Ammon's horn (tissue), 1 donor: ENCODE results near the gene CPXM1.

ENCODE experiments used
- DNase-seq: peaks from one replicate; pipeline ENCODE4 v3.0.0-alpha.2; 2016; ENCODE audit warnings: low spot score

Gene CPXM1

GRCh38 chr20:2748551-2749342 is 51.7 kb downstream of the CPXM1 start:
- no peak for DNase-seq

DNA sequence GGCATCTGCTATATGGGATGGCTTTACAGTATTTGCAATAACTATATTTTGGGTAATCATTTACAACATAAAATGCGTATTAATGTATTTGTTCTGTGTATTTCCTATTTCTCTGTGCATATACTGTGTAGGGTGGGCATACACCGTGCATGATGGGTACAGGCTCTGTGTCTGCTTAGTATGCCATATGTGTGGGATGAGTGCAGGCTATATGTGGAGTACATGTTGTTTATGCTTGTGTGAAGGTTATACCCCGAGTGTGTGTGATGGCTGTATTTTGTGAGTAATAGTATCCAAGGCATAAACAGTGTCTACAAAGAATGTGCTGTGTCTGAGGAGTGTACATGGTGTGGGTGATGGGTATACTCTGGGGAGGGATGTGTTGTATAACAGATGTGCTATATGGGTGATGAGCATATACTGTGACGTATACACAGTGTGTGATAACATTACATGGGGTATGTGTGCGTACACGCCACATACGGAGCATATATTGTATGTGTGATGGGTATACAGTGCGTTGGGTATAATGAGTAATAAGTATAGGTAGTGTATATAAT is 52.7 kb downstream of the CPXM1 start:
- no peak for DNase-seq

DNA sequence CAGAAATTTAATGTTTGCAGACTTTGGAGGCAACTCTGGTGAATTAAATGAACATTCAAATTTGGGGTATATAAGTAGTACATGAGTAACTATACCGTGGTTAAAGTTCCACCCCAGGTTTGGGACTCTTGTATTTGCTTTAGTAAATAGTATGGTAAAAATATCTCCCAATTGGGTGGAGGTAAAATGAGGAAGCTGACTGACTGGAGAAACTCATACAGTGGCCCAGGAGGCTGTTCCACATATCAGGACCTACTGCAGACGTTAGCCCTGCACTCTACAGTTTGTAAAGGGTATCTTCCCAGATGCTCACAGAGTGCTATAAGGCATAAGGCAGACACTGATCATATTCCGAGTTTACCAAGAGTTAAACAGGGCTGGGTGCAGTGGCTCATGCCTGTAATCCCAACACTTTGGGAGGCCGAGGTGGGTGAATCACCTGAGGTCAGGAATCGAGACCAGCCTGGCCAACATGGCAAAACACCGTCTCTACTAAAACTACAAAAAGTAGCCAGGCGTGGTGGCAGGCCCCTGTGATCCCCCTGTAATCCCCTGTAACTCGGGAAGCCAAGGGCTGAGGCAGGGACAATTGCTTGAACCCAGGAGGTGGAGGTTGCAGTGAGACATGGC is 53.7 kb downstream of the CPXM1 start:
- no peak for DNase-seq

DNA sequence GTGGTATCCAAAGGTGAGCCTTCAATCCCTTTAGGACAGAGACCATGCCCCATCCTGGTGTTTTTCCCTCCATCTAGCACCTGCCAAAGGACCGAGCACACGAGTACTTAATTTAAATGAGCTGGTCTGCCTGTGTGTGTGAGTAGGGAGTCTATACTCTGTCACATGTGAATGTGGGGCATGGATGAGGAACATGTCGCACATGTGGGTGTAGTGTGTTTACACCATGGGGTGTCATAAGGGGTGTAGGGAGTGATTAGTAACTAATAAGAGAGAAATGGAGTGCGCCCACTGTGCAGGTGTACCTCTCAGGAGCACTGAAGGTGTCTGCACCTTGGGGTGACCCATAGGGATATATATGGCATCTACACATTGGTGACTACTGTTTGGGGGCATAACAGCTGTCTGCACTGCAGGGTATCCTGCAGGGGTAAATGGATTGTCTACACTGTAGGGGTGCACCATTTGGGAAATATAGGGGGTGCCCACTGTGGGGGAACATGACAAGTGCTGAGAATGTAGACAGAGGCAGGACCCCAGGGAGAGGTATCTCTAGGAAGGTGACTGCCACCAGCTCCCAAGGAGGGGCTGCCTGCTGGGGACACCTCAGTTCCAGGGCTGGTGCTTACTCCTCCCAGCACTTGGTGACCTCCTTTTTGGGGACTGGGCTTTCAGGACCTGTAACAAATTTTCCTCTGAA is 54.3 kb downstream of the CPXM1 start:
- DNase-seq = no peak

DNA sequence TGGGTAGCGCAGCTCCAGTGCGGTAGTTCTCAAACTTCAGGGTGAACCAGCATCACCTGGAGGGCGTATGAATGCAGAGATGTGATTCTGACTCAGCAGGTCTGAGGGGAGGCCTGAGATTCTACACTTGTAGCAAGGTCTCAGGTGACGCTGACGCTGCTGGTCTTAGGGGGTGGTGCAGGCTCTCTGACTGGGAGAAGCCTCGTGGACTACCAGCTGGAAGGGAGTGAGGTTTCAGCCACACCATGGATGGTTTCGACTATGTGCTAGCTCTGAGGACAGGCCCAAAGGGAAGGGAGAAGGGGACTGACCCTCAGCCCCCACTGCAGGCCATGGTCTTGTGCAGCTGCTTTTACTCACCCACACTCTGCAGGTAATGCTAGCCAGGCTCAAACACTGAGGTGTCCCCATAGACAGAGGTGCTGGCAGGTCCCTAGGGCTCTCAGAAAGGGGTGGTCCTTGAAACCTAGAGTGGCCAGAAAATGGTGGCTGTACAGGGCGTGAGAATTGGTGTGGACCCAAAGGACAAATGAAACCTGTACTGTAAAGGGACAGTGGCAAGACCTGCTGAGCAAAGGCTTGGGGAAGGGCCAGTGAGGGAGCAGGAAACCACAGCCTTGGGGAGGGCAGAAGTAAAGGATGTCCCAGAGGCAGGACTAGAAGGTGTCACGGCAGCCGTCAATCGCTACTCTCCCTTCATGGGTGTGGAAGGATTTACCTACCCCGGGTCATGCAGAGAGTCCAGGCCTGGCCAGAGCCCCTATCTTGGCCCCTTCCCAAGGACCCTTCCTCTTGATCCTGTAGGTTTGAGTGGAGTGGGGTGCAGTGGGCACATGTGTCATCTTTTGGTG is 55.1 kb downstream of the CPXM1 start:
- no peak for DNase-seq
